Measurements from ENCODE around the gene AUTS2.

Gene AUTS2

GRCh38 chr7:70778585-70778984 lies 1180.3 kb downstream of the AUTS2 start:
- in situ Hi-C loops (cut with HindIII; ENCODE audit: low sequenced_read_pairs), result no loop called here
- H3K4me3 ChIP-seq (ENCODE audit: low read depth, low read length), result no peak overlapping the region
- TF ChIP-seq CTCF (IDR thresholded peaks at IDR 0.05; ENCODE audit: low read depth, low read length, missing control alignments), result no peak
- DNase-seq (ENCODE audit: low read depth), result no peak

GRCh38 chr7:70779321-70779720 lies 1181.0 kb downstream of the AUTS2 start:
- no peak overlapping the region for H3K4me3 ChIP-seq (ENCODE audit: low read depth, low read length)
- DNase-seq (ENCODE audit: low read depth), result no peak
- in situ Hi-C loops (cut with HindIII; ENCODE audit: low sequenced_read_pairs), result no loop called here
- TF ChIP-seq CTCF (IDR thresholded peaks at IDR 0.05; ENCODE audit: low read depth, low read length, missing control alignments), result no peak

- no peak for DNase-seq (ENCODE audit: low read depth)
- in situ Hi-C loops (cut with HindIII; ENCODE audit: low sequenced_read_pairs), result no loop called here
- no peak overlapping the region for H3K4me3 ChIP-seq (ENCODE audit: low read depth, low read length)
- no peak for TF ChIP-seq CTCF (IDR thresholded peaks at IDR 0.05; ENCODE audit: low read depth, low read length, missing control alignments)
These were observed 1183.6 kb downstream of the AUTS2 start for GRCh38 chr7:70781922-70782311.

- TF ChIP-seq CTCF (IDR thresholded peaks at IDR 0.05; ENCODE audit: low read depth, low read length, missing control alignments), result no peak
- no peak for DNase-seq (ENCODE audit: low read depth)
- in situ Hi-C loops (cut with HindIII; ENCODE audit: low sequenced_read_pairs), result no loop called here
- no peak overlapping the region for H3K4me3 ChIP-seq (ENCODE audit: low read depth, low read length)
These were observed 1184.5 kb downstream of the AUTS2 start for GRCh38 chr7:70782796-70783195.

GRCh38 chr7:70785427-70785826 lies 1187.2 kb downstream of the AUTS2 start:
- DNase-seq (ENCODE audit: low read depth), result no peak
- no peak for TF ChIP-seq CTCF (IDR thresholded peaks at IDR 0.05; ENCODE audit: low read depth, low read length, missing control alignments)
- in situ Hi-C loops (cut with HindIII; ENCODE audit: low sequenced_read_pairs), result no loop called here
- no peak overlapping the region for H3K4me3 ChIP-seq (ENCODE audit: low read depth, low read length)

- H3K4me3 ChIP-seq (ENCODE audit: low read depth, low read length), result no peak overlapping the region
- in situ Hi-C loops (cut with HindIII; ENCODE audit: low sequenced_read_pairs), result no loop called here
- TF ChIP-seq CTCF (IDR thresholded peaks at IDR 0.05; ENCODE audit: low read depth, low read length, missing control alignments), result no peak
- DNase-seq (ENCODE audit: low read depth), result no peak
These were observed 1187.8 kb downstream of the AUTS2 start for GRCh38 chr7:70786076-70786475.

- no peak for DNase-seq (ENCODE audit: low read depth)
- in situ Hi-C loops (cut with HindIII; ENCODE audit: low sequenced_read_pairs), result no loop called here
- no peak overlapping the region for H3K4me3 ChIP-seq (ENCODE audit: low read depth, low read length)
- no peak for TF ChIP-seq CTCF (IDR thresholded peaks at IDR 0.05; ENCODE audit: low read depth, low read length, missing control alignments)
These were observed 1189.0 kb downstream of the AUTS2 start for GRCh38 chr7:70787286-70787685.
